ENCODE results near the gene PAPPA2. TPM values are rescaled to one million over a fixed set of nuclear protein-coding genes. Genes with fewer than 3 reads are reported as not detected.

Gene PAPPA2
- total and polyA plus RNA-seq, 2 of the 4 experiments (the other 2 are of a cell fraction), result 0.10 to 0.18 TPM

DNA sequence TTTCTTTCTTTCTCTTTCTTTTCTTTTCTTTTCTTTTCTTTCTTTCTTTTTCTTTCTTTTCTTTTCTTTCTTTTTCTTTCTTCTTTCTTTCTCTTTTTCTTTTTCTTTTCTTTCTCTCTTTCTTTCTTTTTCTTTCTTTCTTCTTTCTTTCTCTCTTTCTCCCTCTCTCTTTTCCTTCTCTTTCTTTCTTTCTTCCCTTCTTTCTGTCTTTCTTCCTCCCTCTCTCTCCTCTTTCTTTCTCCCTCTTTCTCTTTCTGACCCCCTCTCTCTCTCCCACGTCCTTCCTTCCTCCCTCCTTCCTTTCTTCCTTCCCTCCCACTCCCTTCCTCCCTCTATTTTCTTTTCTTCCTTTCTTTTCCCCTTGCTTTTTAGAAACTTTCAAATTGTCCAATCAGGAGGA, 333.6 kb downstream of the PAPPA2 start:
- no peak for ATAC-seq (ENCODE audit: low read depth)
- Histone ChIP-seq H2AK5ac (ENCODE audit: low read depth, low read length) (no peak overlapping the region), H3K27me3 (ENCODE audit: control insufficient read depth, insufficient read depth, low read length) (no peaks in the 10 kb centered on the region), H4K91ac (ENCODE audit: insufficient read depth, low read depth, low read length) (no peak overlapping the region), H2BK15ac (ENCODE audit: low read depth, low read length) (no peak overlapping the region), H3K4me3 (ENCODE audit: insufficient read depth, low read depth, low read length) (no peak overlapping the region), H2BK5ac (ENCODE audit: low read depth, low read length, poor library complexity, severe bottlenecking) (no peak overlapping the region), H4K5ac (ENCODE audit: low read depth, low read length) (no peak overlapping the region), H3K36me3 (ENCODE audit: control insufficient read depth, insufficient read depth, low read length) (no peaks in the 10 kb centered on the region), H3K4me1 (ENCODE audit: control insufficient read depth, insufficient read depth, low read length) (no peaks in the 10 kb centered on the region), H2BK120ac (ENCODE audit: low read depth, low read length) (no peak overlapping the region), H2AK9ac (replicated peaks; ENCODE audit: low read depth, low read length, poor library complexity) (no peak overlapping the region), H4K20me1 (ENCODE audit: insufficient read depth, low read length) (no peaks in the 10 kb centered on the region), H3K9me3 (ENCODE audit: control insufficient read depth, insufficient read depth, low read length) (no peaks in the 10 kb centered on the region), H3K4me2 (ENCODE audit: low read depth, low read length) (no peak overlapping the region), H3K23ac (ENCODE audit: low read depth, low read length) (no peak overlapping the region), H3K18ac (ENCODE audit: low read depth, low read length) (no peak overlapping the region), H3K14ac (replicated peaks; ENCODE audit: low read depth, low read length) (no peak overlapping the region), H3K9me1 (ENCODE audit: insufficient read depth, low read length) (no peaks in the 10 kb centered on the region), H3K9ac (ENCODE audit: low read depth, low read length) (no peak overlapping the region), H3K79me1 (ENCODE audit: low read depth in 1 of 2, low read length in 2 of 2) (no peaks in the 10 kb centered on the region), H3K27ac (ENCODE audit: insufficient read depth, low read length) (no peak overlapping the region), H2BK20ac (ENCODE audit: low read depth, low read length) (no peak overlapping the region), H3K4ac (ENCODE audit: low read depth, low read length) (no peak overlapping the region), H3K56ac (ENCODE audit: extremely low read depth, insufficient read depth, low read length) (no peak overlapping the region), H4K8ac (ENCODE audit: low read depth in 2 of 2, low read length in 2 of 2) (no peak overlapping the region), H2AFZ (replicated peaks; ENCODE audit: low read length, poor library complexity) (no peak overlapping the region)
- no TSS peak for BruUV-seq (replicated peaks)
- TF ChIP-seq BHLHE40 (IDR thresholded peaks at IDR 0.05; ENCODE audit: low read depth, low read length), result no peak
- TF ChIP-seq CTCF (conservative IDR thresholded peaks at IDR 0.05; ENCODE audit: low read depth, low read length), result no peak
- no peak for TF ChIP-seq NFE2L2 (IDR thresholded peaks at IDR 0.05; ENCODE audit: low read depth, low read length)
- TF ChIP-seq POLR2A (IDR thresholded peaks at IDR 0.05; ENCODE audit: low read depth, low read length), result no peak
- no peak for TF ChIP-seq MAFK (IDR thresholded peaks at IDR 0.05; ENCODE audit: low read depth, low read length)
- TF ChIP-seq RFX5 (IDR thresholded peaks at IDR 0.05; ENCODE audit: low read depth, low read length), result no peak
- no peak for TF ChIP-seq SMC3 (IDR thresholded peaks at IDR 0.05; ENCODE audit: low read depth, low read length)
- no peak for TF ChIP-seq FOS (IDR thresholded peaks at IDR 0.05; ENCODE audit: low read depth, low read length)
- no peak for TF ChIP-seq MAZ (IDR thresholded peaks at IDR 0.05; ENCODE audit: borderline replicate concordance, low read depth, low read length)
- TF ChIP-seq, protein P1, sequence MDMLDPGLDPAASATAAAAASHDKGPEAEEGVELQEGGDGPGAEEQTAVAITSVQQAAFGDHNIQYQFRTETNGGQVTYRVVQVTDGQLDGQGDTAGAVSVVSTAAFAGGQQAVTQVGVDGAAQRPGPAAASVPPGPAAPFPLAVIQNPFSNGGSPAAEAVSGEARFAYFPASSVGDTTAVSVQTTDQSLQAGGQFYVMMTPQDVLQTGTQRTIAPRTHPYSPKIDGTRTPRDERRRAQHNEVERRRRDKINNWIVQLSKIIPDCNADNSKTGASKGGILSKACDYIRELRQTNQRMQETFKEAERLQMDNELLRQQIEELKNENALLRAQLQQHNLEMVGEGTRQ (IDR thresholded peaks at IDR 0.05; ENCODE audit: low read depth, low read length), result no peak
- TF ChIP-seq CHD1 (IDR thresholded peaks at IDR 0.05; ENCODE audit: low read depth, low read length), result no peak
- TF ChIP-seq RAD21 (IDR thresholded peaks at IDR 0.05; ENCODE audit: low read length), result no peak
- no peak for TF ChIP-seq CEBPB (IDR thresholded peaks at IDR 0.05; ENCODE audit: low read depth, low read length)
- TF ChIP-seq ELK1 (IDR thresholded peaks at IDR 0.05; ENCODE audit: borderline replicate concordance, low read depth, low read length), result no peak
- TF ChIP-seq RCOR1 (IDR thresholded peaks at IDR 0.05; ENCODE audit: insufficient replicate concordance, low read length), result no peak
- TF ChIP-seq MXI1 (IDR thresholded peaks at IDR 0.05; ENCODE audit: borderline replicate concordance, low read depth, low read length), result no peak
- intact Hi-C loops (cut with micrococcal nuclease) (no loop called here), dilution Hi-C loops (cut with HindIII; ENCODE audit: low sequenced_read_pairs, unreplicated experiment) (no loop called here), in situ Hi-C loops (cut with MboI; ENCODE audit: low sequenced_read_pairs) (no loop called here)
- DNase-seq, result no peak
- CTCF ChIA-PET, result no interaction called here
- no CpG with 5 or more reads among the region's 1 CpG for WGBS, 2 experiments (ENCODE audit: extremely low coverage in 2 of 2, insufficient read length in 1 of 2)
- POLR2A ChIA-PET (ENCODE audit: unreplicated experiment), result no interaction called here
